Activated CD4-positive, alpha-beta T cell treated with anti-CD3 and anti-CD28 coated beads, Interleukin-2, amount 50 U/mL, for 4 hours (primary cell): ENCODE data around the gene ART4.

ENCODE experiments used
- DNase-seq, 2 experiments: peaks; one replicate each; pipeline ENCODE4 v3.0.0-alpha.2; 2020

ART4 gene

DNA sequence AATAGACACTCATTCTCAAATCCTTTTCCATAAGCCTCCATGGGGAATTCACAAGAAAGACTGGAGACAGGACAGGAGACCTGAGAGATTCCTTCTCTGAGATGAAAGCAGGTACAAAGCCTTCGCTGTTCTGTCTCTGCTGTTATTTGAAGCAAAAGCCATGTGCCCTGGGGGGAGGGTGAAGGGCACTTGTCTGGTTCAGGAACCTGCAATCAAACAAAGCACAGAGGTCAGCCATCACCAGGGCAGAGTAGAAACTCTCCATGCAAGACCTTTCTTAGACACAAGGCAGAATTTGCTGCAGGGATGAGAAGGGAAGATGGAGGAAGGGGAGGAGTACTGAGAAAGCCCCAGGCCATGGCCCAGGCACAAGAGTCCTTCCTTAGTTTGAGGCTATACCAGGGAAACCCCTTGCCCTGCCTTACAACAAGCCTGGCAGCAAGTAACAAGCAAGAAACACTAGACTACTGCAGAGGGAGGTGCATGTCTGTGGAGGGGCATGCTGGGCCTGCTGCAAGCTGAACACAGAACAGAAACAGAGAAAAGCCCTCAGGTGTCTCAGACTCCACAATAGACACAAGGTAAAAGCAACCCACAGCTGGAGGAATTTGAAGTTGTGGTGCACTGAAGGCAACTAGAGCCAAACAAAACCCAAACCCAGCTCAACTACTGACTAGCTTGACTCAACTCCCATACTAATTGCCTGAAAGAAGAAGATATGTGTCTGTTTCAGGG, 7.8 kb upstream of the ART4 start:
- no peak for DNase-seq

DNA sequence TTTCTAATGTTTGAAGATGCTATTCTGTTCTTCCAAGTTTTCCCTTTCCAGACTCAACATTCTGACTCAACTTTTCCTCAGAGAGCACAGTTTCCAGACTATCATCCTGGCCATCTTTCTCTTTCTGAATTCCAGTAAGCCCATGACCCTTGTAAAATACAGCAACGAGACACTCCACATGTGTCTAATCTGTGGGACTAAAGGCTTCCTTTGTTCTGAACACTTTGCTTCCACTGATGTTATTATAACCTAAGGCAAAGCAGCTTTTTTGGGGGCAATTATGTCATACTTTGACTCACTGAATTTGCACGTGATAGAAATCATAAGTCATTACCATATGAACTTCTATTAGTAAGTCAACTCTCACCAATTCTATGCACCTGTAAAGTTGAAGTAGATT, 6.3 kb upstream of the ART4 start:
- DNase-seq = no peak

DNA sequence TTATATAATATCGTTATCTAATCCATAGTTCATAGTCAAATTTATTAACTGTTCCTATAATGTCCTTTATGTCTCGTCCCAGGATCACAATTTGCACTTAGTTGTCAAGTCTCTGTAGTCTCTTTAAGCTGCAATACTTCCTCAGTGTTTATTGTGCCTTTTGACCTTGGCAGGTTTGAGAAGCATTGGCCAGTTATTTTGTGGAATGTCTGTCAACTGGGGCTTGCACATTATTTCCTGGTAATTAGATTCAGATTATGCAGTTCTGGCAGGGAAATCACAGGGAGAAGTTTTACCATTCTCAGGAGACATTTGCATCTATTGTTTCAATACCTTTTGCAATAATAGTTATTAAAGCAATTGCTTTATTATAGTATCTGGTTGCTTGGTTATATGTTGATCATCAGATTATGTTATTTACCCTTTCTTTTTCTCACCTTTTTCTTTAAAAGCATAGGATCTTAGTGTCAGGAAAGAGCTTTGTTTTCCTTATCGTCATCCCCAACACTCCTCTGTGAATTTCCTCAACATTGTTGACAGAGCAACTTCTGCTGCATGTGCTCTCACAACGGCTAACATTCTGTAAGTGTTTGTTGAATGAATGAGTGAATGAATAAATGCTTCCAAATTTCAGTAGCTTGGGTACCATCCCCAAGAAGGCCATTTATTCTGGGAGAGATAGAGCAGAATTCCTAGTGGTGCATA, 3.7 kb upstream of the ART4 start:
- DNase-seq = no peak

DNA sequence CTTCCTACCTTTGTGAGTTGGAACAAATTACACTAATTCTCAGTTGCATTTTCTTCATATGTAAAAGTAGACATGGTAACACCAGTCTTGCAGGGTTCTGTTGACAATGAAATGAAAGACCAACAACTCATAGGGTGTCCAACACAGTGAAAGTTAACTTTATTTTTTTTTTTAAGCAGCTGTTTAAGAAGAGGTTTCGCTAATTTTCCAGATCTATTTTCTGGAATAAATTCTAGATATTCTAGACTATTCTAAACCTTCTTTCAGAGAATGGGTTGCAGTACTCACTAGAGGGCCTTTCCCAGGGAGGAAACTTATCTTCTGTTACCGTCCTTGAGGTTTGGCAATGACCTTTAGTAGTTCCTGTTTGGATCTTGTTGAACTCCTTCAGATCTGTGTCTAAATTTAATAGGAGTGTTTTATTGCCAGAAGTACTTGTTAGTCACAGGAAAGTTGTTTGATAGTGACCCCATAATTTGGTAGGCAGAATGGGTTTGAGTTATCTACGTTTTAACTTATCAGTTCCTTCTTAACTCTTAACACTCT, 2.8 kb upstream of the ART4 start:
- no peak for DNase-seq

DNA sequence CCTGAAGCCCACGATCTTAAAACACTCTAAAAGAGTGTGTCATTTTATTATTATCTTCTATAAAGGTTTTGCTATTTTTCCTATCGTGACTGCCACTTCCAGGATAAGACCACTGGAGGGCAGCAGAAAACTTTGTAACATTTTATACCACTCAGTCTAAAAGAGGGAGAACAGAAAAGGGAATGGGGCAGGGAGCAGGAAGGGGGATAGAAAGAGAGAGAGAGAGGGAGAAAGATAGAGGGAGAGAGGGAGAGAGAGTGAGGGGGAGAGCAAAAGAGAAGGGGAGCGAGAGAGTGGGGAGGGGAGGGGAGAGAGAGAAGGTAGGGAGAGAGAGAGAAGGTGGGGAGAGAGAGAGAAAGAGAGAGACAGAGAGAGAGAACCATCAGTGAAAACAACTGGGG, 2.0 kb upstream of the ART4 start:
- DNase-seq = peak; percentile 30 to 36

DNA sequence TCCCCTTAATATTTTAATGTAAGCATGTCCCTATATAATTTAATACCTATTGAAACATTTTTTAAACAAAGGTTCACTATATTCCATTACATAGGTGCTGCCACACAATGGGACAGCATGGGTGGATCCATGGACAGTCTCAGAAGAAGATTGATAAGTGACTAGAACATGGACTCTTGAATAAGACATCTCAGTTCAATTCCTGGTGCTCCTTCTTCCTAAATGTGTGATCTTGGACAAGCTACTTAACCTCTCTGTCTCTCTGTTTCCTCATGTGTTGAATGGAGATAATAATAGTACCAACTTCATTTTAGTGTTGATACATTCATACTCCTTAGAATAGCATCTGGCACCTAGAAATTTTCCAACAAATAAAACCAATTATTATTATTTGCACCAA, 1.1 kb upstream of the ART4 start:
- no peak for DNase-seq

DNA sequence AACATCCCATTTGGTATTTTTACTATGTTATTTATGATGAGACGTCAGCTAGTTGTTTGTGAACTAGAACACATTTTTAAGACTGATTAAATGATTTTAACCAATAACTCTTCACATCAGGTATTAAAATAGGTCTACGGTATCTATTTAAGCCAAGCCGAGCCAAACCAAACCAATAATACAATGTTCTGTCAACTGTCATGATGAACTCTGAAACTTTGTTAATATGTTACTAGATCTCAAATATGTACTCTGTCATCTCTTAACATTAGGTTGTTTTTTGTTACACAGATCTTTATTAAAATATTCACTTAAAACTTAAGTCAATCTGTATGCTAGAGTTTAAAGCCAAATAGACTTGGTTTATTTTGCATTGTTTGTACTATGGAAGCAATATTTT, 1.0 kb downstream of the ART4 start:
- no peak for DNase-seq

DNA sequence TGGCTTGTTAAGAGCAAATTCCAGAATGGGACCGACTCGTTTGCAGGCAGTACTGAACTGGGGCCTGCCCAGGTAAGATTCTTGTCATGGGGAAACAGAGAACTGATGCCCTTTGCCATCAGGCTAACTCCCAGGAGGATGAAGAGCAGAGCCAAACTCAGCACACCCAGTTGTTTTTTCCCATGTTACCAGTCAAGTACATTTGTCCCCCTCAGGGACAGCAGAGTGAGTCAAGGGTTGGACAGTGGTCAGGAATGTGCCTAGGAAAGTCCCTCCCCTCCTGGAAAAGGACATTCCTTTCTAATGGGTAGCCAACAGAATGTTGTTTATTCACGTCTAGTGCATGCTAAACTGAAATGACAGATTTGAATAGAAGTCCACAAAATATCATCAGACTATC, 1.6 kb downstream of the ART4 start:
- no peak for DNase-seq

DNA sequence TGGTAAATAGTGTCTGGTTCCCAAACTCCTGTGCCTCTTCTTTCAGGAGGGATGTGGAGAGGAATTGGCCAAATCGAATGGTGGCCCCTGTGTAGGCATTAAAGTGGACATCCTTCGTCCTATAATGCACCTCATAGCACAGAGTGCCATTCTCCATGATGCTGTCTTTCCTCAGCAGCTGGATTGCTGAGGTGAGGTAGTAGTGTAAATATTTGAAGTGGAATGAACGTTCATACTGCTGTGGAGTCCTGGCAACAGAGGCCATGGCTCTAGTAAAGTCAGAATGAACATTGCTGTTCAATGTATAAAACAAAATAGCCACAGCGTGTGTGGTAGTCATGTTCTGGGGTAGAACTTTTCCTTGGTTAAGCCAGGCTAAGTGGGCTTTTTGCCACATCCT, 2.7 kb downstream of the ART4 start:
- DNase-seq = no peak

DNA sequence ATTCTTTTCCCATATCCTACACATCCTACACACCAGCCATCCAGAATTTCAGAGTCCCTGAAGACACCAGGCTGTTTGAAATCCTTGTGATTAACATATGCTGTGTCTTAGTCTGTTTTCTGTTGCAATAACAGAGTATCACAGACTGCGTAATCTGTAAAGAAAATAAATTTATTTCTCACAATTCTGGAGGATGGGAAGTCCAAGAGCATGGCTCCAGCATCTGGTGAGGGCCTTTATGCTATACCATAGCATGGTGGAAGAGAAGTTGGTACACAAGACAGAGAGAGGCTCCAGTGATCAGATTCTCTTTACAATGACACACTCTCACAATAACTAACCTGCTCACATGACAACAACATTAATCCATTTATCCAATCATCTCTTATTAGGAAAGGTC, 4.1 kb downstream of the ART4 start:
- DNase-seq = no peak

DNA sequence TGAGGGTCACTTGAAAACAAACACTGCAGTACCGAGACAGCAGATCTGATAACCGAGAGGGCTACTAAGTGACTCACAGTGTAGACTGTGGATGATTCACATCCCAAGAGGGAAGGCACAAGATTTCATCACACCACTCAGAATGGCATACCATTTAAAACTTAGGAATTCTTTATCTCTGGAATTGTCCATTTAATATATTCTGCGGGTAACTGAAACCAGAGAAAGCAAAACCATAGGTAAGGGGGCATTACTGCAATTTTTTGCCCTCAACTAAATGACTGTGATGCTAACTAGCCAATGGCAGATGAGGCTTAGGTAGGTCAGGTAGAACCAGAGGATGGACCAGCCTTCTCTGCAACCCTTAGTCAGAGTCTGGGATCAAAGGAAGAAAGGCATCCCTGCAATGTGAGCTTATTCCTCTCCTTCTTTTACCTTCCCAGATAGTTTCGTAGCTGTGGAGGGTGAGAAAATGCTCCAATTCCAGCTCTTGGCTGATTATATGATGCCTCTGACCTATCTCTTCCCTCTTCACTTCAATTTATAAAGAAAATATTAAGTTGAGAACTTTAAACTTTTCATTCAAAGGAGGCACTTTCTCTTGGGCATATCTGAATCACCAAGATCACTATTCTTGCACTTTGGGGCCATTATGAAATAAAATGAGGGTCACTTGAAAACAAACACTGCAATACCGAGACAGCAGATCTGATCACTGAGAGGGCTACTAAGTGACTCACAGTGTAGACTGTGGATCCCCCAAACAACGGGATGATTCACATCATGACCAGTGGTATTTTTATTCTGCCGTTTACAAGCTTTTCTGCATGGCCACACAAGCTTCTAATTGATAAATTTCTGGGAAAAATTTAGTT, 6.8 kb downstream of the ART4 start:
- no peak for DNase-seq

DNA sequence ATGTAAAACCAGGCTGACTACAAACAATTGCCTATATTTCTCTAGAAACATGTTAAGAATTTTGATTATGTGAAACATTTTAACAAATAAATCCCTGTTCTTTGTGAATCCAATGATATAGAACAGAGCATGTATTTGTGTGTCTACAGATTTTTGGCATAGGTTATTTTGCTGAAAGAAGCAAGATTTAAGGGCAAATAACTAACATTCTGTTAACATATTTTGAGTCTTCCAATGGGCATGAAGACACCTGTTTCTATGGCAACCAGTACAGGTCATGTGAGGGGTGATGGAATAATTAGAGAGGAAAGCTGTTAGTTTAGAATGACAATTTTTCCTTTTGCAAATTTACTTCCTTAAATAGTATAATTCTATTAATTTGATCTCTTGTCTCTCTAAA, 8.8 kb downstream of the ART4 start:
- DNase-seq = no peak

DNA sequence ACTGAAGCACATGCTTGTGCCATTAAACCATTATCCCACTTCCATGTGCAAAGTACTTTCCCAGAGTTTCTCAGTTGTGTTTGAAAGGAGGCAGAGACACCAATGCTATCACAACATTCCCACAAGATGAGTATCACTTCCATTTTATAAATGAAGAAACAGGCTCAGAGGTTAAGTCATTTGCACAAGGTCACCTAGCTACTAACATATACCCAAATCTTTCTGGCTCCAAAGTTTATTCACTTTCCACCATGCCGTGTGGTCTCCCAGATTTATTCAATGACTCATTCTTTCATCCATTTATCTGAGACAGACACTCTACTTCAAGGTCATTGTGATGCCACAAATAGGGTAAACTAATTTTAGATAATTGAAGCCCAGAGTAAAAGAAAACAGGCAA, 9.4 kb downstream of the ART4 start:
- DNase-seq = no peak

DNA sequence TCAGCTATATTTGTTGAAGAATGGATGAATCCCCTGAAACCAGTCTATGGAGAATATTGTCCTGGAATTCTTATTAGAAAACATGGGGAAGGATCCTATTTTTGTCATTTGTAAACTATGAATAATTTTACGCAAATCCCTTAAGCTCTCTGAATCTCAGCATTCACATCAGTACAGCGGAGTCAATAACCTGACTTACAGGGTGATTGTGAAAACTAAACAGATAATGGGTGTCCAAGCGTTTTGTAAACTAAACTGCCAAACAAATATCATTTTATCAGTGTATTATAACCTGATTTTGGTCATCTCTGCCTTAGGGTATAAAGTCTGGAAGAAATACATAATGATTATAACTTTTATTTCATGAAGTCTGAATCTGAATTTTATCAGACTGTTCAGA, 10.0 kb downstream of the ART4 start:
- no peak for DNase-seq

DNA sequence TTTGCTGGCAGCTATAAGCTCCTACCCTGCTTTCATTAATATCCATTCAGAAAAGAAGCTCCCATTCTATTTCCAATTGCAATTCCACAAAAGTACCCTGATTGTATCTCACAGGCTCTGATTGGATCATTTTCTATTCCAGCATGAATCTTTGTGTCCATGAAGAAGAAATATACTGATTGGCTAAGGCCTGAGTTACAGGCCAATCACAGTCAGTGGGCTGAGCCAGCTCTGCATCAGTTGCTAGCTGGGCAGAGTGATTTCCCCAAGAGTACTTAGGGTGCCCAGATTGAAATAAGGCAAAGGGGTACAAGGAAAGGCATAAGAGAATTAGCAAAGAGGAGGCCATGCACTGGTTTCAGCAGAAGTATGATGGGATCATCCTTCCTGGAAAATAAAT, 14.4 kb downstream of the ART4 start:
- no peak for DNase-seq

DNA sequence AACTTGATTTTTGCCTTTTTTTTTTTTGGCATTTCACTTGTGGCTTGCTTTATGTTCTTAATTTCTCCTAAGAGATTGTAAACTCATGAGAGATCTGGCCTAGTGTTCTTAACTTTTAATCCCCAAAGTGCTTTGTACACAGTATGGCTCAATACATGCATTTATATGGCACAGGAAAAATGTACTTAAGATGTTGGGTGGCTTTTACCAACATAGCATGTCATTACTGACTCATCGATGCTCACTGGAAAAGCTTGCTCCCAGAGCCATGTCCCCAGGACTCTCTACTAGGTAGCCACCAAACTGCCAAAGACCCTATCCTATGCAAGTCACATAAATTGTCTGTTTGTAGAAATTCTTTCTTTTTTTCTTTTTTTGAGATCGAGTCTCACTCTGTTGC, 16.3 kb downstream of the ART4 start:
- no peak for DNase-seq

DNA sequence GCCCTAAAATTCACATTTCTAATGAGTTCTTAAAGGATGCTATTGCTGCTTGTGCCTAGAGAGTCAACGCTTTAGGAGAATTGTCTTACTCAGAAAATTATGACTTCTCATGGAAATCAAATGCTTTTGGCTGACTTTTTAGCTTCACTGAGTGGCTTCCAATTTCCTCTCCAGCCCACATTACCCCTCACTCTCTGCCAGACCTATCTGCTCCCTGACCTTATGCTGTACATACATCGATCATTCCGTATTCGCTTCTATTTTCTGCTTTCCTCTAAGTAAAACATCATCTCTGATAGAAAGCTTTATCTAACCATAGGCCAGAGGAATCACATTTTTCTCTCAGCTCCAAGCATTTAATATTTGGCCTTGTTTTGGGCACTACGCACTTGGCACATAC, 16.8 kb downstream of the ART4 start:
- no peak for DNase-seq

DNA sequence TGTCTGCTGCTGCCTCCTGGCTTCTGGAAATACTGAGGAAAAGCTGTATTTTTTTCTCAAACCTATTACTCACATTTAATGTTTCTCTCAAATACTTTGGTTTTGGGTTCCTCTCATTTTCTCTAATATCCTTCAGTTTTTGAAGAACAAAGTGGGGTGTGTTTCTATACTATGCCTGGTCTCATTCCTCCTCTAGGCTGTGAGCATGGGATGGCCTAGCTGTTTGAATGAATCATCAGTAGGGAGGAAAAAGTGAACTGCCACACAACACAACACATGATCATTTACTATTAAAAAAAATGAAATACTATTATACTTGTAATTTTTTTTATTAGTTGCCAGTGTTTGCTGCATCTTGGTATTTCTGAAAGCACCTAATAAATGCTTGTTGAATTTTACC, 18.1 kb downstream of the ART4 start:
- DNase-seq = no peak

DNA sequence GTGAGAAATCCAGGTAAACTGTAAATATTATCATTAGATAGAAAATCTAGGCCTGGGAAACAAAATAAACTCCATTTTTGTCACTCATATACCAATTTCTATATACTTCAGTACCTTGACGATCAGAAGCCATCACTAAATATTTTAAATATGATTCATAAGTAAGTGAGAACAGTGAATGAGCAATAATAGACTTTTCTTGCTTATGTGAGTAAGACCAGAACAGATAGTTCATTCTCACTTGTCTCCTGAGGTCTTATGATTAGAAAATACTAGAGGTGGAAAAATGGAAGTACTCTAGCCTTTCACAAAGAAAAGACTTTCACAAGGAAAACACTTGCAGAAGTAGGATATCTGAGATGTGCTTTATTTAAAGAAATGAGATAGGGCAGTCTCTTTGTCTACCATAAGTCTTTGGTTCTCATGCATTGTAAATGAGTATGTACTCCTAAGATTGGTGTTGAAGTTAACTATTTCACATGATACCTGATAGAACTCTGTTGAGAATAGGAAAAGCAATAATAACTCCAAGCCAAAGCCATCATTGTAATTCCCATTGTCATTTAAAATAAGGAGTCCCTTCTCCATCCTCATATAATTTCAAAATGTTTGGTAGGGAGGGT, 19.2 kb downstream of the ART4 start:
- DNase-seq = no peak

DNA sequence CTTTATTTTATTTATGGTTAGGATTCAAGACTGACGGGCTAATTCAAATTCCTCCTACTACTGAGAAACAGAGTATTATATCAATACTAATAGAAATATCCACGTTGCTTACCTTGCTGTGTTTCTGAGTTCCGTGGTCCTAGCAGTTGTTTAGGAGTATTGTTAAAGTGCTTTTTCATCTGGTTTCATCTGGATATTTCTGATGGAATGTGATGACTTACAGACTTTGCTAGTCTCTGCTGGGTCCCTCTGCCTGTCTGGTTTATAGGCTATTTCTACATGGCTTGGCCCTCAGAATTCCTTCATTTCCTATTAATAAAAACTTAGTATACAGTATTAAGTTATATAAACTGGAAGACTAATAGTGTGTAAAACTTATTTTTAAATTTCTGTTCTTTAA, 29.3 kb downstream of the ART4 start, which contains the start of gene SMCO3:
SMCO3 (minus strand) TSS at position 169 of the 400 bp plus-strand sequence. CDS start 7,502 bp downstream, outside the sequence.
- no peak for DNase-seq

DNA sequence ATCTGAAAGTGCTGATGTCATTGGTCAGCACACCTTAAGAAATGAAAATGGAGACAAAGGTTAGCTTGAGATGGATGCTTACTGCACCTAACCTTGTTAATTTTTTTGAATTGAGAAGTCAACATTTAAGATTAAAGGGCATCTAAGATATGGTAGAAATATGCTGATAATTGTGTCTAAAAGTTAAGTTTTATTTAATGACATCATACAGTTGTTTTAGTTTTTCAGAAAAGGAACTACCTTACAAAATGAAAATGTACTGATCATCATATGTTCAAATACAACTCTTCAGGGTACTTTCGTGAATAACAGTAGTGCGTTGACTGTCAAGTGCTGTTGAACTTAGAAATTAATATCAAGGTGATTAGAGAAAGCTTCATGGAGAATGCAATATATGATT, 31.8 kb downstream of the ART4 start:
- DNase-seq = no peak

DNA sequence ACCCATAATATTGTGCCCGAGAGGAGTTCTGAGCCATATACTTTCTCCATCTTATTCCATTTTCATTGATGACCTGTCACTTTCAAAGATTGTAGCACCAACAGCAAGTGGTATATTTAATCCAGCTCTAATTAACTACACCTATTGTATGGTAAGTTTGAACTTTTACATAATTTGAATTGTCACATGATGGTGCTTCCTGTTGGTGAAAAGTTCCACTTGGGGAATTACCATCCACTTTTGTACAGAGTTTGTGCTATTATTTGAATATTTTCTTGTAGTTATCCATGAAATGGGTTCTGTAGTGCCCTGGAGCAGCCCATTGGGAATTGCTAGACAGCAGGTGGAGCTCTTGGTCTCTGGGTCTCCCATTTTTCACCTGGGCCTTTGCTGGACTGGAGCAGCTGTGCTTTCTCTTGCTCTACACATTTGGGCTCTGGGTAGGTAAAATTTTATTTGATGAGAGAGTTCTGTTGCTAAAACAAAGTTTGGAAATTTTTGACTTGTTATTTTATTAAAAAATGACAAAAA, 32.3 kb downstream of the ART4 start:
- DNase-seq = no peak
